ENCODE data around the gene RFX4.

The RFX4 gene

GRCh38 chr12:106585105-106585520, 2.3 kb downstream of the RFX4 start:
- Histone ChIP-seq H3K27me3 (replicated peaks in 2 of 5; ENCODE audit: control insufficient read depth in 4 of 5, insufficient read depth in 5 of 5, low read length in 4 of 5) (peaks cover 17 to 99% (median 59%) of the 10 kb centered on the region in 5 experiments), H3K4me3 (ENCODE audit: control insufficient read depth in 1 of 7, extremely low read depth in 1 of 7, insufficient read depth in 4 of 7, low read depth in 2 of 7, low read length in 6 of 7) (no peak overlapping the region), H3K27ac (ENCODE audit: insufficient read depth in 1 of 2, low read depth in 1 of 2, low read length in 2 of 2, poor library complexity in 1 of 2, severe bottlenecking in 2 of 2) (no peak overlapping the region), H3K36me3 (ENCODE audit: control insufficient read depth in 4 of 4, insufficient read depth in 4 of 4, low read length in 3 of 4) (no peaks in the 10 kb centered on the region), H3K4me1 (ENCODE audit: control extremely low read depth in 1 of 4, control insufficient read depth in 4 of 4, insufficient read depth in 4 of 4, low read length in 3 of 4) (peaks cover 0 to 48% (median 21%) of the 10 kb centered on the region in 4 experiments), H3K9me3 (ENCODE audit: control extremely low read depth in 1 of 5, control insufficient read depth in 4 of 5, insufficient read depth in 2 of 5, low read depth in 1 of 5, low read length in 4 of 5) (no peaks in the 10 kb centered on the region)
- under 1% methylated on average over 13 of the region's 17 CpGs for WGBS (ENCODE audit: insufficient coverage)
- DNase-seq, result no peak
- ChIA-PET CTCF (no interaction called here), POLR2A (no interaction called here)

- Histone ChIP-seq H3K4me3 (ENCODE audit: control insufficient read depth in 1 of 7, extremely low read depth in 1 of 7, insufficient read depth in 4 of 7, low read depth in 2 of 7, low read length in 6 of 7) (peak overlapping the region in 3 of 7 experiments; percentile 11 to 42 (median 23)), H3K27ac (ENCODE audit: insufficient read depth in 1 of 2, low read depth in 1 of 2, low read length in 2 of 2, poor library complexity in 1 of 2, severe bottlenecking in 2 of 2) (no peak overlapping the region), H3K9me3 (ENCODE audit: control extremely low read depth in 1 of 5, control insufficient read depth in 4 of 5, insufficient read depth in 2 of 5, low read depth in 1 of 5, low read length in 4 of 5) (no peaks in the 10 kb centered on the region), H3K27me3 (replicated peaks in 2 of 5; ENCODE audit: control insufficient read depth in 4 of 5, insufficient read depth in 5 of 5, low read length in 4 of 5) (peaks cover 23 to 99% (median 62%) of the 10 kb centered on the region in 5 experiments), H3K36me3 (ENCODE audit: control insufficient read depth in 4 of 4, insufficient read depth in 4 of 4, low read length in 3 of 4) (no peaks in the 10 kb centered on the region), H3K4me1 (ENCODE audit: control extremely low read depth in 1 of 4, control insufficient read depth in 4 of 4, insufficient read depth in 4 of 4, low read length in 3 of 4) (peaks cover 0 to 48% (median 21%) of the 10 kb centered on the region in 4 experiments)
- ChIA-PET CTCF (no interaction called here), POLR2A (no interaction called here)
- WGBS (ENCODE audit: insufficient coverage), result 1% methylated on average over 52 of the region's 63 CpGs
- DNase-seq, result peak in 2 of 3 donors; percentile 37 to 51
These were observed 2.9 kb downstream of the RFX4 start for GRCh38 chr12:106585521-106586277.

- no peak for DNase-seq
- Histone ChIP-seq H3K27ac (ENCODE audit: insufficient read depth in 1 of 2, low read depth in 1 of 2, low read length in 2 of 2, poor library complexity in 1 of 2, severe bottlenecking in 2 of 2) (no peak overlapping the region), H3K27me3 (replicated peaks in 2 of 5; ENCODE audit: control insufficient read depth in 4 of 5, insufficient read depth in 5 of 5, low read length in 4 of 5) (peaks cover 23 to 99% (median 56%) of the 10 kb centered on the region in 5 experiments), H3K9me3 (ENCODE audit: control extremely low read depth in 1 of 5, control insufficient read depth in 4 of 5, insufficient read depth in 2 of 5, low read depth in 1 of 5, low read length in 4 of 5) (no peaks in the 10 kb centered on the region), H3K4me1 (ENCODE audit: control extremely low read depth in 1 of 4, control insufficient read depth in 4 of 4, insufficient read depth in 4 of 4, low read length in 3 of 4) (peaks cover 0 to 48% (median 19%) of the 10 kb centered on the region in 4 experiments), H3K4me3 (ENCODE audit: control insufficient read depth in 1 of 7, extremely low read depth in 1 of 7, insufficient read depth in 4 of 7, low read depth in 2 of 7, low read length in 6 of 7) (peak overlapping the region in 3 of 7 experiments; percentile 11 to 42 (median 23)), H3K36me3 (ENCODE audit: control insufficient read depth in 4 of 4, insufficient read depth in 4 of 4, low read length in 3 of 4) (no peaks in the 10 kb centered on the region)
- POLR2A ChIA-PET, result no interaction called here
- WGBS (ENCODE audit: insufficient coverage), result 1% methylated on average over 35 of the region's 35 CpGs
- CTCF ChIA-PET, result no interaction called here
These were observed 3.5 kb downstream of the RFX4 start for GRCh38 chr12:106586278-106586802.

- CTCF ChIA-PET, result no interaction called here
- H3K27me3 ChIP-seq (replicated peaks in 2 of 5; ENCODE audit: control insufficient read depth in 4 of 5, insufficient read depth in 5 of 5, low read length in 4 of 5), result peaks cover 27 to 98% (median 54%) of the 10 kb centered on the region in 5 experiments
- no peak overlapping the region for H3K27ac ChIP-seq (ENCODE audit: insufficient read depth in 1 of 2, low read depth in 1 of 2, low read length in 2 of 2, poor library complexity in 1 of 2, severe bottlenecking in 2 of 2)
- POLR2A ChIA-PET, result no interaction called here
- DNase-seq, result peak in 1 of 3 donors; percentile 19
- H3K4me1 ChIP-seq (ENCODE audit: control extremely low read depth in 1 of 4, control insufficient read depth in 4 of 4, insufficient read depth in 4 of 4, low read length in 3 of 4), result peaks cover 0 to 43% (median 18%) of the 10 kb centered on the region in 4 experiments
- H3K36me3 ChIP-seq (ENCODE audit: control insufficient read depth in 4 of 4, insufficient read depth in 4 of 4, low read length in 3 of 4), result no peaks in the 10 kb centered on the region
- no peaks in the 10 kb centered on the region for H3K9me3 ChIP-seq (ENCODE audit: control extremely low read depth in 1 of 5, control insufficient read depth in 4 of 5, insufficient read depth in 2 of 5, low read depth in 1 of 5, low read length in 4 of 5)
- H3K4me3 ChIP-seq (ENCODE audit: control insufficient read depth in 1 of 7, extremely low read depth in 1 of 7, insufficient read depth in 4 of 7, low read depth in 2 of 7, low read length in 6 of 7), result peak overlapping the region in 1 of 7 experiments; percentile 19
- WGBS (ENCODE audit: insufficient coverage), result 2% methylated on average over 51 of the region's 62 CpGs
These were observed 4.2 kb downstream of the RFX4 start for GRCh38 chr12:106586803-106587684.

GRCh38 chr12:106588771-106589170, 6.0 kb downstream of the RFX4 start:
- POLR2A ChIA-PET, result no interaction called here
- CTCF ChIA-PET, result no interaction called here
- no peaks in the 10 kb centered on the region for H3K36me3 ChIP-seq (ENCODE audit: control insufficient read depth in 4 of 4, insufficient read depth in 4 of 4, low read length in 3 of 4)
- peaks cover 0 to 28% (median 11%) of the 10 kb centered on the region in 4 experiments for H3K4me1 ChIP-seq (ENCODE audit: control extremely low read depth in 1 of 4, control insufficient read depth in 4 of 4, insufficient read depth in 4 of 4, low read length in 3 of 4)
- H3K27me3 ChIP-seq (replicated peaks in 2 of 5; ENCODE audit: control insufficient read depth in 4 of 5, insufficient read depth in 5 of 5, low read length in 4 of 5), result peaks cover 37 to 98% (median 55%) of the 10 kb centered on the region in 5 experiments
- no peak overlapping the region for H3K4me3 ChIP-seq (ENCODE audit: control insufficient read depth in 1 of 7, extremely low read depth in 1 of 7, insufficient read depth in 4 of 7, low read depth in 2 of 7, low read length in 6 of 7)
- no peaks in the 10 kb centered on the region for H3K9me3 ChIP-seq (ENCODE audit: control extremely low read depth in 1 of 5, control insufficient read depth in 4 of 5, insufficient read depth in 2 of 5, low read depth in 1 of 5, low read length in 4 of 5)
- H3K27ac ChIP-seq (ENCODE audit: insufficient read depth in 1 of 2, low read depth in 1 of 2, low read length in 2 of 2, poor library complexity in 1 of 2, severe bottlenecking in 2 of 2), result no peak overlapping the region
- DNase-seq, result no peak
- WGBS (ENCODE audit: insufficient coverage), result 63% methylated on average over 1 of the region's 4 CpGs

- no peak overlapping the region for H3K27ac ChIP-seq (ENCODE audit: insufficient read depth in 1 of 2, low read depth in 1 of 2, low read length in 2 of 2, poor library complexity in 1 of 2, severe bottlenecking in 2 of 2)
- ChIA-PET CTCF (no interaction called here), POLR2A (no interaction called here)
- H3K4me3 ChIP-seq (ENCODE audit: control insufficient read depth in 1 of 7, extremely low read depth in 1 of 7, insufficient read depth in 4 of 7, low read depth in 2 of 7, low read length in 6 of 7), result no peak overlapping the region
- no CpG with 5 or more reads among the region's 2 CpGs for WGBS (ENCODE audit: insufficient coverage)
- H3K9me3 ChIP-seq (ENCODE audit: control extremely low read depth in 1 of 5, control insufficient read depth in 4 of 5, insufficient read depth in 2 of 5, low read depth in 1 of 5, low read length in 4 of 5), result no peaks in the 10 kb centered on the region
- H3K27me3 ChIP-seq (replicated peaks in 2 of 5; ENCODE audit: control insufficient read depth in 4 of 5, insufficient read depth in 5 of 5, low read length in 4 of 5), result peaks cover 35 to 98% (median 55%) of the 10 kb centered on the region in 5 experiments
- H3K4me1 ChIP-seq (ENCODE audit: control extremely low read depth in 1 of 4, control insufficient read depth in 4 of 4, insufficient read depth in 4 of 4, low read length in 3 of 4), result peaks cover 0 to 20% (median 10%) of the 10 kb centered on the region in 4 experiments
- H3K36me3 ChIP-seq (ENCODE audit: control insufficient read depth in 4 of 4, insufficient read depth in 4 of 4, low read length in 3 of 4), result no peaks in the 10 kb centered on the region
- no peak for DNase-seq
These were observed 7.8 kb downstream of the RFX4 start for GRCh38 chr12:106590601-106591000.
